Mucosa of rectum (tissue), 2 donors: ENCODE results near the gene CALCR.
"Not testable (repeated sequence)": the region's sequence is repeated elsewhere in the genome, so short reads cannot be mapped to it uniquely, and the experiment has no call there.

Source experiments
- H3K27ac ChIP-seq, 2 donors: one replicate each; pipeline ENCODE4 v1.7.0; 2013; ENCODE audit warnings: inconsistent platforms in 2 of 2, low read depth in 2 of 2, low read length in 2 of 2
- H3K27me3 ChIP-seq, 2 donors: one replicate each; pipeline ENCODE4 v1.7.0; 2013; ENCODE audit warnings: low read length in 2 of 2; ENCODE audit not compliant: control insufficient read depth in 2 of 2, insufficient read depth in 2 of 2
- H3K36me3 ChIP-seq, 2 donors: one replicate each; pipeline ENCODE4 v1.7.0; 2013; ENCODE audit warnings: low read length in 2 of 2; ENCODE audit not compliant: control insufficient read depth in 2 of 2, insufficient read depth in 2 of 2
- H3K4me1 ChIP-seq, 2 donors: one replicate each; pipeline ENCODE4 v1.7.0; 2013; ENCODE audit warnings: low read length in 2 of 2, mild to moderate bottlenecking in 1 of 2; ENCODE audit not compliant: control insufficient read depth in 2 of 2, insufficient read depth in 2 of 2
- H3K4me3 ChIP-seq, 2 donors: one replicate each; pipeline ENCODE4 v1.7.0; 2013; ENCODE audit warnings: low read length in 2 of 2
- H3K9ac ChIP-seq, 2 donors: one replicate each; pipeline ENCODE4 v1.7.0; 2013; ENCODE audit warnings: low read length in 2 of 2, low read depth in 1 of 2, mild to moderate bottlenecking in 1 of 2
- H3K9me3 ChIP-seq, 2 donors: one replicate each; pipeline ENCODE4 v1.7.0; 2013; ENCODE audit warnings: low read length in 2 of 2; ENCODE audit not compliant: control insufficient read depth in 2 of 2
- donor health status: healthy.
- donor health status: Normal muscosa, but diverticular disease.

The CALCR gene

GRCh38 chr7:93574646-93575554 lies at the start of gene CALCR:
Gene CALCR, minus strand, starts transcription at chr7:93574724. Its CDS starts 87,743 bp downstream, at chr7:93486981.
- H3K9ac ChIP-seq: no peak within 1 kb of the TSS
- no peak within 1 kb of the TSS for H3K27ac ChIP-seq
- H3K36me3 ChIP-seq: no peaks in the 10 kb centered on the region
- H3K9me3 ChIP-seq: no peaks in the 10 kb centered on the region
- no peaks in the 10 kb centered on the region for H3K4me1 ChIP-seq
- H3K4me3 ChIP-seq: no peak within 1 kb of the TSS
- H3K27me3 ChIP-seq: peaks cover 20 to 23% of the 10 kb centered on the region in 2 donors

- Histone ChIP-seq H3K9ac (no peak overlapping the region), H3K4me3 (no peak overlapping the region), H3K4me1 (peaks cover 0 to 2% of the 10 kb centered on the region in 2 donors), H3K27me3 (no peaks in the 10 kb centered on the region), H3K9me3 (no peaks in the 10 kb centered on the region), H3K36me3 (no peaks in the 10 kb centered on the region), H3K27ac (no peak overlapping the region)
Observed at GRCh38 chr7:93623816-93624215, 49.3 kb upstream of the CALCR start.

GRCh38 chr7:93622036-93623033 lies 47.8 kb upstream of the CALCR start:
- Histone ChIP-seq H3K9me3 (no peaks in the 10 kb centered on the region), H3K27me3 (no peaks in the 10 kb centered on the region), H3K9ac (no peak overlapping the region), H3K27ac (no peak overlapping the region), H3K4me1 (peaks cover 0 to 2% of the 10 kb centered on the region in 2 donors), H3K4me3 (no peak overlapping the region), H3K36me3 (no peaks in the 10 kb centered on the region)

- H3K27me3 ChIP-seq: no peaks in the 10 kb centered on the region
- no peak overlapping the region for H3K27ac ChIP-seq
- H3K4me3 ChIP-seq: no peak overlapping the region
- no peak overlapping the region for H3K9ac ChIP-seq
- no peaks in the 10 kb centered on the region for H3K36me3 ChIP-seq
- H3K9me3 ChIP-seq: no peaks in the 10 kb centered on the region
- H3K4me1 ChIP-seq: peaks cover 0 to 2% of the 10 kb centered on the region in 2 donors
Observed at GRCh38 chr7:93620864-93621263, 46.3 kb upstream of the CALCR start.

GRCh38 chr7:93620057-93620456 lies 45.5 kb upstream of the CALCR start:
- H3K4me1 ChIP-seq: peaks cover 0 to 2% of the 10 kb centered on the region in 2 donors
- H3K9me3 ChIP-seq: no peaks in the 10 kb centered on the region
- no peak overlapping the region for H3K4me3 ChIP-seq
- H3K36me3 ChIP-seq: no peaks in the 10 kb centered on the region
- H3K27ac ChIP-seq: no peak overlapping the region
- H3K9ac ChIP-seq: no peak overlapping the region
- no peaks in the 10 kb centered on the region for H3K27me3 ChIP-seq

GRCh38 chr7:93601363-93601762 lies 26.8 kb upstream of the CALCR start:
- Histone ChIP-seq H3K9me3 (no peaks in the 10 kb centered on the region), H3K27me3 (no peaks in the 10 kb centered on the region), H3K36me3 (no peaks in the 10 kb centered on the region), H3K4me1 (no peaks in the 10 kb centered on the region), H3K4me3 (no peak overlapping the region), H3K9ac (no peak overlapping the region), H3K27ac (no peak overlapping the region)

- no peaks in the 10 kb centered on the region for H3K36me3 ChIP-seq
- H3K9ac ChIP-seq: no peak overlapping the region
- no peaks in the 10 kb centered on the region for H3K4me1 ChIP-seq
- H3K4me3 ChIP-seq: no peak overlapping the region
- no peaks in the 10 kb centered on the region for H3K9me3 ChIP-seq
- no peak overlapping the region for H3K27ac ChIP-seq
- no peaks in the 10 kb centered on the region for H3K27me3 ChIP-seq
Observed at GRCh38 chr7:93594250-93594649, 19.7 kb upstream of the CALCR start.

- Histone ChIP-seq H3K27me3 (no peaks in the 10 kb centered on the region), H3K9me3 (no peaks in the 10 kb centered on the region), H3K9ac (no peak overlapping the region), H3K27ac (no peak overlapping the region), H3K4me3 (no peak overlapping the region), H3K36me3 (no peaks in the 10 kb centered on the region), H3K4me1 (no peaks in the 10 kb centered on the region)
Observed at GRCh38 chr7:93592588-93593266, 18.2 kb upstream of the CALCR start.

- not testable (repeated sequence) for H3K27ac ChIP-seq, H3K27me3 ChIP-seq, H3K4me3 ChIP-seq, H3K9me3 ChIP-seq, H3K9ac ChIP-seq, H3K36me3 ChIP-seq, H3K4me1 ChIP-seq
Observed at GRCh38 chr7:93591224-93592050, 16.9 kb upstream of the CALCR start.
